Lower leg skin (tissue), 3 donors: ENCODE results near the gene ARHGAP22.

ENCODE experiments used
- POLR2A ChIP-seq, 2 donors: fragments of 450-650 bp; IDR thresholded peaks; one replicate each; pipeline ENCODE4 v1.6.1; 2016 to 2017; ENCODE audit warnings: antibody characterized with exemption in 2 of 2, mild to moderate bottlenecking in 1 of 2, moderate library complexity in 1 of 2
- TF ChIP-seq, protein P1 (sequence below), 3 donors: fragments of 450-650 bp; IDR thresholded peaks; one replicate each; pipeline ENCODE4 v1.5.1; 2016; ENCODE audit warnings: antibody characterized with exemption in 3 of 3, mild to moderate bottlenecking in 3 of 3, moderate library complexity in 2 of 3

DNA sequence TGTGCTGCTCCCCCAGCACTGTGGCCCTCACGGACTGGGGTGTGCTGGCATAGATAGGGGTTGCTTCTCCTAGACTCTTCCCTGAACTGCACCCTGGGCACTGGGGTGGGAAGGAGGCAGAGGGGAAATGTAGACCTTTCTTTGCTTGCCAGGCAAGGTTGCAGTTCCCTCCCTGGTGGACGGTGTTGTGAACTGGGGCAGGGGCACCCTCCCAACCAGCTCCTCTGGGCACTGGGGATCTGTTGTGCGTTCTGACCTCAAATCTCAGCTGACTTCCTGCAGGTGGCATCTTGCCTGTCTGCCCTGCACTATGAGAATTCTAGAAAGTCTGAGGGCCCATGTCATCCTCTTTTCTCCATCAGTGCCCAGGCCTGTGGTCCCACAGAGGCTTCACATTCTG is 53.9 kb downstream of the ARHGAP22 start:
- TF ChIP-seq, protein P1, sequence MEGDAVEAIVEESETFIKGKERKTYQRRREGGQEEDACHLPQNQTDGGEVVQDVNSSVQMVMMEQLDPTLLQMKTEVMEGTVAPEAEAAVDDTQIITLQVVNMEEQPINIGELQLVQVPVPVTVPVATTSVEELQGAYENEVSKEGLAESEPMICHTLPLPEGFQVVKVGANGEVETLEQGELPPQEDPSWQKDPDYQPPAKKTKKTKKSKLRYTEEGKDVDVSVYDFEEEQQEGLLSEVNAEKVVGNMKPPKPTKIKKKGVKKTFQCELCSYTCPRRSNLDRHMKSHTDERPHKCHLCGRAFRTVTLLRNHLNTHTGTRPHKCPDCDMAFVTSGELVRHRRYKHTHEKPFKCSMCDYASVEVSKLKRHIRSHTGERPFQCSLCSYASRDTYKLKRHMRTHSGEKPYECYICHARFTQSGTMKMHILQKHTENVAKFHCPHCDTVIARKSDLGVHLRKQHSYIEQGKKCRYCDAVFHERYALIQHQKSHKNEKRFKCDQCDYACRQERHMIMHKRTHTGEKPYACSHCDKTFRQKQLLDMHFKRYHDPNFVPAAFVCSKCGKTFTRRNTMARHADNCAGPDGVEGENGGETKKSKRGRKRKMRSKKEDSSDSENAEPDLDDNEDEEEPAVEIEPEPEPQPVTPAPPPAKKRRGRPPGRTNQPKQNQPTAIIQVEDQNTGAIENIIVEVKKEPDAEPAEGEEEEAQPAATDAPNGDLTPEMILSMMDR (IDR thresholded peaks at IDR 0.05), result no peak
- no peak for TF ChIP-seq POLR2A (IDR thresholded peaks at IDR 0.05)
